GM19468 (cell line): Measurements from ENCODE around the gene FPR2.

ENCODE experiments used
- ATAC-seq: cut with Tn5 transposase; IDR thresholded peaks from one replicate; pipeline ENCODE4 v1.9.1; 2021; ENCODE audit warnings: mild to moderate bottlenecking, moderate library complexity, moderate number of reproducible peaks; ENCODE audit not compliant: unreplicated experiment; ENCODE audit errors: extremely low read depth

The FPR2 gene, protein sequence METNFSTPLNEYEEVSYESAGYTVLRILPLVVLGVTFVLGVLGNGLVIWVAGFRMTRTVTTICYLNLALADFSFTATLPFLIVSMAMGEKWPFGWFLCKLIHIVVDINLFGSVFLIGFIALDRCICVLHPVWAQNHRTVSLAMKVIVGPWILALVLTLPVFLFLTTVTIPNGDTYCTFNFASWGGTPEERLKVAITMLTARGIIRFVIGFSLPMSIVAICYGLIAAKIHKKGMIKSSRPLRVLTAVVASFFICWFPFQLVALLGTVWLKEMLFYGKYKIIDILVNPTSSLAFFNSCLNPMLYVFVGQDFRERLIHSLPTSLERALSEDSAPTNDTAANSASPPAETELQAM

DNA sequence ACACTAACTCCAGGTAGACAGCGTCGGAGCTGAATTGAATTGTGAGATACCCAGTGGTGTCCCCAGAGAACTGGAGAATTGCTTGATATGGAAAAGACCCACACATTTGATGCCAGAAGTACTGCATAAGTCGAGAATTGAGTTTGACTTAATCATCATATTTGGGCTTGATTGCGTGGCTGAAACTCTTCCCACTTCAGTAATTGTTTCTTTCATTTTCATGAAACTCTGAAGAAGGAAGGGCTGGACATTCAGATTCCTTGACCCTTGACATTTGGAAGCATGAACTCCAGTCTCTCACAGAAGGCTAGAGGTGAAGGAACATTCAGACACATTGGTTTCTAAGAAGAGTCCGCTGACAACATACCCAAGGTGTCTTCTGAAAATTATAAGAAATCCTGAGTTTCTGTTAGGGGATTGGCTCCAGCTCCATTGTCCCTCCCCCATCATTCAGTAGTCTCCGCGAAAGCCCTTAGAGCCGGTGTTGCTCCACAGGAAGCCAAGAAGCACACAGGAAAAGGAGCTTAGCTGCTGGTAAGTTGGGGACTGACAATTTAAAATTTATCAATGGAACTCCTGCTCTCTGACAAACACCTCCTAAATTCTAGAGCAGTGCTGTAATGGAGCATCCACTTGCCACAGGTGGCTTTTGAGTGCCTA lies at the start of gene FPR2:
TSS of gene FPR2 (plus strand) at position 484 of the 660 bp plus-strand sequence. CDS start 7,479 bp downstream, outside the sequence.
- ATAC-seq, result no peak

DNA sequence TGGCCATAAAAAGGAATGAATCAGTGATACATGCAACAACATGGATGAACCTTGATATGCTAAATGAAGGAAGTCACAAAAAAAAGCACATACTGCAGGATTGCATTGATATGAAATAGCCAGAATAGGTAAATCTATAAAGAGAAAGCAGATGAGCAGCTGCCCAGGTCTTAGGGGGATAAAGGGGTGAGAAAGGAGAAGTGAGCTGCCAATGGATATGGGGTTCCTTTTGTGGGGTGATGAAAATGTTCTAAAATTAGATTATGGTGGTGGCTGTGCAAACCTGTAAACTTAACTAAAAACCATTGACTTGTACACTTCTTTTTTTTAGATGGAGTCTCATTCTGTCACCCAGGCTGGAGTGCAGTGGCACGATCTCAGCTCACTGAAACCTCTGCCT lies 49.3 kb upstream of the FPR2 start:
- ATAC-seq, result no peak

DNA sequence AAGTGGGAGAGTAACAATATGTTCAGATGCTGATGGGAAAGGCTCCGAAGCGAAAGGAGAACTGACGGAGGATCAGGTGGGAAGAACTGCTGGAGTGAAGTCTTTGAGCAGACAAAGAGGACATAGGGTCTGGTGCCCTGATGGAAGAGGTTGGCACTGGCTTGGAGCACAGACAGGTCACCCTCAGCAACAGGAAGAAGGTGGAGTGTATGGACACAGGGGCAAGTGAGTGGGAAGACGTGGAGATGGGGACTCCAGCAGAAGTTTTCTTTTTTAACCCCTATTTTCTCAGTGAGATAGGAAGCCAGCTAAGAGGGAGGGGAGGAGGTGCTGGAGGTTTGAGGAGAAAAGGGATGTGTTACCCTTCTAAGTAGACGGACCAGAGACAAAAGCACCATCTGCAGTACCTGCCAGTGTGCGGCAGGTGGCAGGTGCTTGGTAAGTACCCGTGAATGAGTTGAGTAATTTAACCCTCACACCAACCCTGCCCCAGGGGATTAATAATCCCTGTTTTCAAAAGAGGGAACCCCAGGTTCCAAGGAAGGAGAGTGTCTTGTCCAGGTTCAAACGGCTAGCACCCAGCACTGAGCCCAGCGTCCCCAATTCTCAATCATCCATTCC lies 48.4 kb upstream of the FPR2 start:
- ATAC-seq, result no peak

DNA sequence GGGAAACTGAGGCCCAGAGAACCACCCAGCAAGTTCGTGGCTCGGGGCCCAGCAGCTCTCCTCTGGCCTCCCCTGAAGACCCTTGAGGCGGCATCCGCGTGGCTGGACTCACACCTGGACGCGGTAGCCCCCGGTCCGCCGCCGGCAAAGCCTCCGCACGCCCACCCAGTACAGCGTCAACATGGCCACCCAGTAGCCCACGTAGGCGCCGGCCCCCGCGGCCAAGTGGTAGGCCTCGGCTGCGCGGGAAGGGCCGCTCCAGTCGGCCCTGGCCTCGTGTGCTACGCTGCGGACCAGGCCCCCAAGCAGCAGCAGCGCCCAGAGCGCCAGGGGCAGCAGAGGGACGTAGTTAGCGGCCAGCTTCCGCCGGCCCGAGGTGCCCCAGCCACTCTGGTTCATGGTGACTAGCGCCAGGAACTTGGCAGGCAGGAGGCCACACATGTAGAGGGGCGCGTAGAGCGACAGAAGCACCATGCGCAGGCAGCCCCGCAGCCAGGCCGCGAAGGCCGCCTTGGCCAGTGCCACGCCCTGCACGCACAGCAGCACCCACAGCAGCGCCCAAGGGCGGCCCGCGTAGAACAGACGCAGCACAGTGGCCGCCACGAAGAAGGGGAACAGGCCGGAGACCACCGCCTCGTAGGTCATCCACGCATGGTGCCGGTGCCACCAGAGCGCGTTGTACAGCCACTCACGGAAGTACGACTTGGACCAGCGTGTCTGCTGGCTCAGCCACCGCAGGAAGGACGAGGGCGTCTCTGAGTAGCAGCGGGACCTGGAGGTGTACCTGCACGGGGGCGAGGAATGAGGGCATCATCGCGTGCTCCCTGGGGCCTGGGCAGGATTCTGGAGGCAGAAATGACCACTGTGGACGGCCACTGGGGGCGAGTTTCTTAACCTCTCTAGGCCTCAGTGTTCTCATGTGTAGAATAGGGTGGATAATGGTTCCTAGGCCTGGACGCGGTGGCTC lies 47.4 kb upstream of the FPR2 start:
- no peak for ATAC-seq

DNA sequence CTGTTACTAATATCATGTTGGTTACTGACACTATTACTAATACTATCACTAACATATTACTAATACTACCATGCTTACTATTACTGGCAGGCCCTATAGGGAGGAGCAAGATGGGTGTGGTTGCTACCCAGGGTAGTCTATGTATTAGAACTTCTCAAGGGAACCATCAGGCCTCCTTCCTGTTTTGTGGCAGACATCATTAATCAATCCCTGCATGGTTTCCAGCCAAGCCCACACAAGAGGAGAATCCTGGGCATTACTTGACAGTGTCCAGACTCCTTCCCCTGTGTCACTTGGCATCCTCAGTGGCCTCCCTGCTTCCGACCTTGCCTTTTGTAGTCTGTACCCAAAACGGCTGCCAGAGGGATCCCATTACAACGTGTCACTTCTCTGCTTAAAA lies 46.1 kb upstream of the FPR2 start:
- no peak for ATAC-seq

DNA sequence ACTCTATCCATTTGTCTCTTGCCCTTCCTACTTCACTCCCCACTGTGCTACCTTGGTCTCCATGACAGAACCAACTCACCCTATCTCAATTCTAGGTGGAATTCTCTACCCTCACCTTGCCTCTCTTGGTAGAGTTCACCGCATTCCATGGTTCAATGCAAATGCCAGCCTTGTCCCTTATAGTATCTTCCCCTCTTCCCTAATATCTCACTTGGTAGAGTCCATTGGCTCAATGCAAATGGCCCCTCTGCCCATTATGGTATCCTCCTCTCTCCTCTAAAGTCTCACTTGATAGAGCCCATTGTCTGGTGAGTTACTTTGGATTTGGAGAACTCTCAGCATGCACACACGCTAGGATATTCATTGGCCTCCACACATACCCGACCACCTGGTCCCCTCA lies 45.1 kb upstream of the FPR2 start:
- no peak for ATAC-seq

DNA sequence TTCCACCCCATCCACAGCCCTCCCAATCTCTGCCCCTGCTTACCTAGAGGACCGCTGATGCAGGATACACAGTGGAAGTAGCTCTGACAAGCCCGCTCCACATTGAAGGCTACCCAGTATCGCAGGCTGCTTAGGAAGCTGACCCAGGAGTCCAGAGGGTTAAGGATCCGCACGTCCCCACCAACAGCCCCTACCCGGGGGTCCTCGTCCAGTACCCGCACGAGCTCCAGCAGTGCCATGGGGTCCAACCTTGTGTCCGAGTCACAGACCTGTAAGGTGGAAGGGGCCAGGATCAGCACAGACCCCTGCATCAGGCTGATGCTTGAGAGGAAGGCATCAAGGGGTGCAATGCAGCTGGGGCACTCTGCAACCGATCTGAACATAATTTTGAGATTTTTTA lies 44.1 kb upstream of the FPR2 start:
- no peak for ATAC-seq

DNA sequence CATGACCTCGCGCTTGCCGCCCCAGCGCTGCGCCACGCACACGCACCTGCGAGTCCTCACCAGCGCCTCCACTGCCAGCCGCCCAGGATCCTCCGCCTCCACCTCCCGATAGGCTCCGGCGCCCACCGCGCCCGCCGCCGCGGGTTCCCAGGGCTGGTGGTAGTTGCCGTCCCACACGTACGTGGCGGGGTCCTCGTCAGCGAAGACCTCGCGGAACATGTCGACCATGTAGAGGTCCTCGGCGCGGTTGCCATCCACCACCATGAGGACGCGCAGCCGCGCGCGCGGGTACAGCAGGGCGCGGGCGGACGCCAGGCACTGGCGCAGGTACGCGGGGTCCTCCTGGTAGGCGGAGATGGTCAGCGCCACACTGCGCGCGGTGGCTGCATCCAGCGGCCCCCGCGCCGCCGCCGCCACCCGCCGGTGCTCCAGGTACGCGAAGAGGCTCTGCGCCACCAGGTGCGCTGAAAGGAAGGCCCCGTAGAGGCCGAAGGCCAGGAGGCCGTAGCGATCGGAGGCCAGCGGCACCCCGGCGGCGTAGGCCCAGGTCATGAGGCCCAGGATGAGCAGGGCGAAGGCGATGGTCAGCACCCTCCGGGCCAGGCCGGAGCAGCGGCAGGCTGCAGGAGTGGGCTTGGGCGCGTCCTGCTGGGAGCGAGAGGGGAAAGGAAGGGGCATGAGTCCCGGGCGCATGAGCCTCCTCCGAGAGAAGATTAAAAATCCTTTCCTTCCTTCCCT lies 41.6 kb upstream of the FPR2 start:
- ATAC-seq, result no peak

DNA sequence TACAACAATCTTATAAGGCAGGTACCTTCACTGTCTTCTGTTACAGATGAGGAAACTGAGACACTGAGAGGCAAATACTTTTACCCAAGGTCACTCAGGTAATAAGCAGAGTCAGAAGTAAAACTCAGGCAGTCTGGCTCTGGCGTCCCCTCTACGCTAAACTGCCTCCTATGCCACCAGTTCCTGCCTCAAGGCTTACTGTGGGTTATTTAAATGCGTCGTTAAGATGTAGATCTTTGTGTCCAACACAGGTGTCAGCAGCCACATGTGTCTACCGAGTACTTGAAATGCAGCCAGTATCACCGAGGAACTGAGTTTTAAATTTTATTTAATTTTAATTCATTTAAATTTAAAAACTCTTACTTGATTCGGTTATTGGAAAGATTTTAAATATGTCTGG lies 39.1 kb upstream of the FPR2 start:
- ATAC-seq, result no peak

DNA sequence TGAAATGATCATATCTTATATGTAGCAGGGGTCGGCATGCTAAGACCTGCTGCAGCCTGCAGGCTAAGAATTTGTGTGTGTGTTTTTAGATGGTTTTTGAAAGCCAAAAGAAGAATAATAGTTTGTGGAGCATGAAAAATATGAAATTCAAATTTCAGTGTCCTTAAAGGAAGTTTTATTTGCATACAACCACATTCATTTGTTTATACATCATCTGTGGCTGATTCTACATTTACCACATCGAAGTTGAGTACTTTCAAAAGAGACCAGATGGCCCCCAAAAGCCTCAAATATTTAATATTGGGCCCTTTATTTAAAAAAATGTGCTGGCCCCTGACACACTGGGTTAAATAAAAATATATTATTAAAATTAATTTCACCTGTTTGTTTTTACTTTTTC lies 38.5 kb upstream of the FPR2 start:
- no peak for ATAC-seq

DNA sequence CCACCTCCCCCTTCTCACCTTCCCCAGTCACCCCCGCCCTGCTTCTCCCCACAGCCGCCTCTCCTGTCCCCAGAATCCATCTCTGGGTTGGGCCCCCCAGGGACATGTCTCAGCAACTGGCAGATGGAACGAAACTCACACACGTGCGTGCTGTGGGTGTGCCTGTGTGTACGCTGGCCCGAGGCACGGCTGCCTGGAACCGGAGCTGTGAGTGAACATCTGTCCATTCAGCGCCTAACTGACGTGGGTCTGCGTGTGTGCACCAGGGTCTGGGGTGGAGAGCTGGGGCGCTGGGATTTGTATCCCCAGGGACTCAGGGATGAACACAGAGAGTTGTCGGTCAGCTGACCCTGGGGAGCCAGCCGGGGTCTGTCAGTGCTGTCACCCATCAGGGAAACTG lies 36.4 kb upstream of the FPR2 start:
- ATAC-seq, result no peak

DNA sequence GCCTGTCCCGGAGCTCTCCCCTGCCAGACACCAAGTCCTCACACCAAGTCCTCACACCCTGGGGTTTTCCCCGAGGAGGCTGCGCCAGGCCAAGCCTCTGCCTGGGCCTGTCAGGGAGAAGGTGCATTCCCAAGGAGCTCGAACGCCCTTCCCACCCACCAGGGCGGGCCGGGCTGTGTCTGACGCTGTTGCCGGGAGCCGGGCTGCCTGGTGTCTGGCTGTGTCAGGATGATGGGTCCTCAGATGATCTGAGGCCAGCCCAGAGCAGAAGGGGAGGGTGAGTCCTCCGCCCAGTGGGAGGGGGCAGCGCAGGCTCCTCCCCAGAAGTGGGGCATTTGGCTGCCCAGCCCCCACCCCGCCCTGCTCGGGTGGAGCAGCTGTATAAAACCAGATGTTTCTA lies 34.9 kb upstream of the FPR2 start:
- no peak for ATAC-seq

DNA sequence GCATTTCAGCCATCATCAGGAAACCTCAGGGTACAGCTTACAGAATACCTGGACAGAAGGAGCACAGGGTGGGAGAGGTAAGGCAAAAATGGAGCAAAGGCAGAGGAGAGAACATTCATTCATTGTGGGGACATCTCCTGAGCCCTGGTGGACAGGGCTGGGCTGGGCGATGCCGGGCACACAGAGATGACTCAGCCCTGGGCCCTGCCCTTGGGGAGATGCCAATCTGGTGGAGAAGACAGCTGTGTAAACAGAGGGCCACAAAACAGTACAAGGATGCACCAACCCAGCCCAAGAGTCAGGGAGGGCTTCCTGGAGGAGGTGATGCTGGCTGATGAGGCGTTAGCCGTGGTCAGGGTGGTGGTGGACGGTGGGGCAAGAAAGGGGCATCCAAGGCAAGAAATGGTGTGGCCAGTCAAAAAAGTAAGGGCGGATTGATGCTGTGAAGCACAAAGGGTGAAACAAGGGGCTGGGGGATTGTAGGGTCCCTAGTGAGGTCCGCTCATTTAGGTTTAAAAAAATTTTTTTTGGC lies 33.6 kb upstream of the FPR2 start:
- no peak for ATAC-seq

DNA sequence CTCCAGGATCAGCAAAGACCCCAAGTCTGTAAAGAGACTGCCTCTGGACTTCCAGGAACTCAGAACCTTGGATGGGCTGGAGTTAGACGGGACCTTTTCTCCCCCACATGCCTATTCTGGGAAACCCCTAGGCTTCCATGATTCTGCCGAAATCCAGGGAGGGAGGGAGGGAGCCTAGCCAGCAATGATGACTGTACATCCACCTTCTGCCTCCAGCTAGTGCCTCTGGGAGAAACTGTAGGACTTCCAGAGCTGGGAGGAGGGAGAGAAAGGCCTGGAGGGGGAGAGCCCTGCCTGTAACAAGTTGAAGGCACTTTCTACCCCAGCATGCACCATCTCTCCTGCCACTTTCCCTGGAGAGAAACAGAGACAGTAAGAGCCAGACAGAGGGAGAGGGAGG lies 31.2 kb upstream of the FPR2 start:
- ATAC-seq, result no peak

DNA sequence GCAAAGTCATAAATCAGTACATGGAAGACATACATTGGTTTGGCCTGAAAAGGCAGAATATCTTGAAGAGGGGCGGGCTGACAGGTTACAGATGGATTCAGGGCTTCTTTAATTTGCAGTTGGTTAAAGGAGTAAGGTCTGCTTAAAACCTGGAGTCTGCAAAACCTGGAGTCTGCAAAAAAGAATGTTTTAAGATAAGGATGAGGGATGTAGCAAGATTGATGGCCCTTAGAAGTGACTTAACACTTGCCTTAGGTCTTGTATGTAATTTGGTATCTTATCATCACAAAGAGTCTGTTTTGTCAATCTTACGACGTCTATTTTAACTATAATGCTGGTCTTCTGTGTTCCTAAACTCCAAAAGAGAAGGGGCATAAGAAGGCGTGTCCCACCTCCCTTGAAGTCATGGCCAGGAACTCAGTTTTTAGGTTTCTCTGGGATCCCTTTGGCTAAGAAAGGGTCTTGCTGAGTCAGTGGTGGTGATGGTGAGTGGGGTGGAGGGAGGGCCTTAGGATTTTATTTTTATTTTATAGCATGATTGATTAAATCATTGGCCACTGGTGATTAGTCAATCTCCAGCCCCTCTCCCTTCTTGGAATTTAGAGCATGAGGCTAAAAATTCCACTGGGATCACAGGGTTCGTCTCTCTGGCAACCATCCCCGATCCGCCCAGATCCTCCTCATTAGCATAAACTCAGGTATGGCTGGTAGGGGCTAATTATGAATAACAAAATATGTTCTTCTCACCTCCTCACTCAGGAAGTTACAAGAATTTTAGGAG lies 27.0 kb upstream of the FPR2 start:
- ATAC-seq, result no peak

DNA sequence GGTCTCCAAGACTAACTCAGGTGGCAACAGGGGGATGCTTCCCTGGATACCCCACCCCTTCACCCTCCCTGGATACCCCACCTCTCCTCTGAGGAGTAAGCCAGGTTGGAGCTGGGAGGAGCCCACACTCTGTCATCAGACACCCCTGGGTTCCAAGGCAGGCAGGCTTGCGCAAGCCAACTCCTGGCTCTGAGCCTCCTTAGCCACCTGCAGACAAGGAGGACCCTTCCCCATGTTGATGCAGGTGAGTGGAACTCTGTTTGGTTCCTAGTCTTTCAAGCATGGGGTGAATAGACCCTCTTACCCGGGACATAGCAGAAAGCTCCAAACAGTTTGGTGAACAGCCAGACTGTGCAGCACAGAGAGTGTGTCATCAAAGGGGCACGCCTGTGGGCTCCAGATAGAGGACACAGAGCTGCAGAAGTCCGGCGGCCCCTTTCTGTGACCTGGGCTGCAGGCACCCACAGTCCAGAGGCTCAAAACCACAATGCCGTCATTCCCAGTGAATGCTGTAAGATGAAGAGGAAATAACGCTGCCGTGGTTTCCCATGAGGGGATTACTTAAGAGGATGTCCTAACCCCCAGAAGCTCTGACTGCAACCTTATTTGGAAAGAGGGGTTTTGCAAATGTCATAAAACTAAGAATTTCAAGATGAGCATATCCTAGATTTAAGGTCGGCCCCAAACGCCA lies 25.1 kb upstream of the FPR2 start:
- no peak for ATAC-seq

DNA sequence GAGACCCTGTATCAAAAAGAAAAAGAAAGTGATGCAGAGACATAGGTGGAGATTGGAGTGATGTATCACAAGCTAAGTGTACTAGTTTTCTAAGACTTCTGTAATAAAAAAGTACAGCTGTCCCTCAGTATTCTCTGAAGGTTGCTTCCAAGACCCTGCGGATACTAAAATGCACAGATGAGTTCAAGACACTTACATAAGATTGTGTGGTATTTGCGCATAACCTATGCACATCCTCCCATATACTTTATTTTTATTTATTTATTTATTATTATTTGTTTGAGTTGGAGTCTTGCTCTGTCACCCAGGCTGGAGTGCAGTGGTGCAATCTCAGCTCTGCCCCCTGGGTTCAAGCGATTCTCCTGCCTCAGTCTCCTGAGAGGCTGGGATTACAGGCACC lies 23.6 kb upstream of the FPR2 start:
- ATAC-seq, result no peak

DNA sequence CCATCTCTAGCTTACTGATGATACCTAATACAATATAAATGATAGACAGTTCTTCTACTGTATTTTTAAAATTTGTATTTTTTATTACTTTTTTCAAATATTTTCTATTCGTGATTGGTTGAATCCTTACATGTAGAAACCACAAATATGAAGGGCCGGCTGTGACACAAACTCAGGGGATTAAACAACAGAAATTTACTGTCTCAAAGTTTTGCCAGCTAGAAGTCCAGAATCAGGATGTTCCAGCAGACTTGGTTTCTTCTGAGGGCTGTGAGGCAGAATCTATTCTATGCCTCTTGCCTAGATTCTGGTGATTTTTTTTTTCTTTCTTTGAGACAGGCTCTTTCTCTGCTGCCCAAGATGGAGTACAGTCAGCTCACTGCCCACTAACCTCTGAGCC lies 23.1 kb upstream of the FPR2 start:
- no peak for ATAC-seq
